Astrocyte of the cerebellum (primary cell): ENCODE measurements around the gene SPDYE2B.
"Not testable (repeated sequence)": the region's sequence is repeated elsewhere in the genome, so short reads cannot be mapped to it uniquely, and the experiment has no call there.

Experiments used
- DNase-seq: peaks from one replicate; pipeline ENCODE4 v3.0.0-alpha.2; 2011; ENCODE audit warnings: low read depth
- H3K4me3 ChIP-seq: 2 replicates; pipeline ENCODE4 v1.5.1; 2011; ENCODE audit warnings: mild to moderate bottlenecking, low read depth, low read length, moderate library complexity
- in situ Hi-C: cut with HindIII; loops from 2 replicates; pipeline ENCODE4 v1.10.0; 2017; ENCODE audit warnings: low sequenced_read_pairs

The SPDYE2B gene

GRCh38 chr7:102689436-102690282, 39.5 kb downstream of the SPDYE2B start:
- DNase-seq, H3K4me3 ChIP-seq, in situ Hi-C loops: not testable (repeated sequence)

- DNase-seq, in situ Hi-C loops, H3K4me3 ChIP-seq: not testable (repeated sequence)
These were observed 40.5 kb downstream of the SPDYE2B start for GRCh38 chr7:102690602-102691001.

- DNase-seq, H3K4me3 ChIP-seq, in situ Hi-C loops: not testable (repeated sequence)
These were observed 43.9 kb downstream of the SPDYE2B start for GRCh38 chr7:102694008-102694407.

GRCh38 chr7:102695033-102695552, 45.0 kb downstream of the SPDYE2B start:
- H3K4me3 ChIP-seq, in situ Hi-C loops, DNase-seq: not testable (repeated sequence)

GRCh38 chr7:102696009-102696408, 45.9 kb downstream of the SPDYE2B start:
- DNase-seq, in situ Hi-C loops, H3K4me3 ChIP-seq: not testable (repeated sequence)

- in situ Hi-C loops, H3K4me3 ChIP-seq, DNase-seq: not testable (repeated sequence)
These were observed 47.8 kb downstream of the SPDYE2B start for GRCh38 chr7:102697642-102698512.

- H3K4me3 ChIP-seq, DNase-seq, in situ Hi-C loops: not testable (repeated sequence)
These were observed 49.0 kb downstream of the SPDYE2B start for GRCh38 chr7:102698962-102699750.
